ENCODE measurements around the gene PLCG1.

DNA sequence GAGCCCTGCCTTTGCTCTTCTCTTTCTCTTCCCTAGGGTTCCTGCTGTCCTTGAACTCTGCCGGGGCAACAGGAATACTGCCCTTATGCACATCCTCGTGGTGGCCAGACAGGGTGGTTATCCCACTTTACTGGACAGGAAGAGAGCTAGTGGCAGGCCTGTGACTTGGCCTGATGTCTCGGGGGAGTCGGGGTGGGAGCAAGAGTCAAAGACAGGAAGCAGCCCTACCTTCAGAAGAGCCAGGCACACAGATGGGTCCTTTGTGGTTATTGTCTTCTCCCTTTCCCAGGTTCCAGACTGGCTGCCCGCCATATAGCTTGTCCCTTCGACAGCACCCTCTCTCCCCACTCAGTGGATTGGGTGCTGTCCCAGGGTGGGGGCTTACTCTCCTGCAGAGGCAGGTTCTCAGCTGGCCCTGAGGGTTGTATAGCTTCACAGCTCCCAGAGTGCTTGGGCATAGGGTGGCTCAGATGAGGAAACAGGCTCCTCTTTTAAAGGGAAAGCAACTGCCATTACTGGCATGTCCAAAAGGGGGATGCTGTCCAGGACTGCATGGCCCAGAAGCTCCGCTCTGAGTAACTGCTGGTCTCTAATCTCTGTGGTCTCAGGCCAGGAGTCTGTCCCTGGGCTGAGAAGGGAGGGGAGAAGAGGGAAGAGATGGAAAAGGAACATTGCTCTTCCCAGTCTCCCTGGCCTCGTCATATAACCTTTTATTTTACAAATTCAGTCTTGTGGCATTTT lies 17.3 kb downstream of the PLCG1 start:
- TF ChIP-seq, protein P1, sequence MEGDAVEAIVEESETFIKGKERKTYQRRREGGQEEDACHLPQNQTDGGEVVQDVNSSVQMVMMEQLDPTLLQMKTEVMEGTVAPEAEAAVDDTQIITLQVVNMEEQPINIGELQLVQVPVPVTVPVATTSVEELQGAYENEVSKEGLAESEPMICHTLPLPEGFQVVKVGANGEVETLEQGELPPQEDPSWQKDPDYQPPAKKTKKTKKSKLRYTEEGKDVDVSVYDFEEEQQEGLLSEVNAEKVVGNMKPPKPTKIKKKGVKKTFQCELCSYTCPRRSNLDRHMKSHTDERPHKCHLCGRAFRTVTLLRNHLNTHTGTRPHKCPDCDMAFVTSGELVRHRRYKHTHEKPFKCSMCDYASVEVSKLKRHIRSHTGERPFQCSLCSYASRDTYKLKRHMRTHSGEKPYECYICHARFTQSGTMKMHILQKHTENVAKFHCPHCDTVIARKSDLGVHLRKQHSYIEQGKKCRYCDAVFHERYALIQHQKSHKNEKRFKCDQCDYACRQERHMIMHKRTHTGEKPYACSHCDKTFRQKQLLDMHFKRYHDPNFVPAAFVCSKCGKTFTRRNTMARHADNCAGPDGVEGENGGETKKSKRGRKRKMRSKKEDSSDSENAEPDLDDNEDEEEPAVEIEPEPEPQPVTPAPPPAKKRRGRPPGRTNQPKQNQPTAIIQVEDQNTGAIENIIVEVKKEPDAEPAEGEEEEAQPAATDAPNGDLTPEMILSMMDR (IDR thresholded peaks at IDR 0.05) = no peak
- TF ChIP-seq POLR2A (IDR thresholded peaks at IDR 0.05) = no peak
